Right lobe of liver (tissue), 4 donors: ENCODE data around the gene SLC8A2.

Experiments
- CTCF ChIP-seq, 4 donors: fragments of 200-600 bp in 3 of 4; fragments of 450-650 bp in 1 of 4; IDR thresholded peaks; one replicate each; pipeline versions ENCODE4 v1.5.1 to v1.8.0; 2016 to 2022; ENCODE audit warnings: antibody characterized with exemption in 4 of 4, mild to moderate bottlenecking in 2 of 4
- POLR2A ChIP-seq: fragments of 450-650 bp; IDR thresholded peaks from one replicate; pipeline ENCODE4 v1.6.1; 2017; ENCODE audit warnings: antibody characterized with exemption, mild to moderate bottlenecking
- donor health status: DM: no; HTN: no; CAD: no.
- donor health status: DM: no; HTN: no; CAD: no.
- donor health status: DM: no; HTN: yes; CAD: no.

GRCh38 chr19:47520343-47520806 is 48.7 kb upstream of the SLC8A2 start:
- TF ChIP-seq CTCF (IDR thresholded peaks at IDR 0.05) (no peak), POLR2A (no peak)
